Stimulated activated CD8-positive, alpha-beta memory T cell treated with anti-CD3 and anti-CD28 coated beads, Interleukin-15, amount 100 ng/mL, for 24 hours (primary cell): ENCODE measurements around the gene SLC25A21.

Source experiments
- DNase-seq: peaks from one replicate; pipeline ENCODE4 v3.0.0-alpha.2; 2020; ENCODE audit warnings: low read depth

Gene SLC25A21

DNA sequence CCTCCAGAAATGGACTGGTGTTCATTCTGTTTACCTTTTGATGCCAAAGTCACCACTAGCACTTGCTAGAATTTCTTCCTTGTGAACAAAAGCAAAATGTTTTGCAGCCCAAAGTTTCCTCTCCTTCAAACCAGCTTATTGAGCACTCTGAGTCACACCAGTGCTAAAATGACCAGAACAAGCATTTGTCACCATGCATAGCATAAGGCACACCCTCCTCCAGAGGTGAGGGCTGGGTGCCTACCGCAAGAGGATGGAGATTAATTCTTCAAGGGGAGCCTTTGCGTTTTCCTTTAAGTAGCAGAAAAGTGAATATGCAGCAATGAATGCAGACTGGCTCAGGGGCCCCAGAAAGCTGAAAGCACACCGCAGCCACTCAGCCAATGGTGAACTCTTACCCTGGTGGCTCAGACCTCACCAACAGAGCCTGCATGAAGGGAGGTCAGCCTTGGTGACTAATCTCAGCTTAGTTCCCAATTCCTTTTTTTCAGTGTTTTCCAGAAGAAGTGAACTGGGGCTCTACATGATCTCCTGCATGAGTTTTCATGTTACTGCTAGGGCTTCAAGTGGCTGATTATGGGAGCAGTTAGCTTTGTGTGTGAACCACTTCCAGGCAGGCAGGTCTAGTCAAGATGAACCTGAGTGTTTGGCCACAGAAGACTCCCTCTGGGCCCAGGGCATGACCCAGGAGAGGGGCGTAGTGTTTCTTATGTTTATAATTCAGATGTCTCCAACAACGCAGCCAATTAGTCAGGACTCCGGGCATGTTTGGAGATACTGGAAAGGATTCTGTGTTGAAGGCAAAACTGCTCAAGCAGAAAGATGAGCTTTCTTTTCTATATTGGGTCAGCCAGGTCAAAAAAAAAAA lies 414.4 kb downstream of the SLC25A21 start:
- DNase-seq, result no peak

DNA sequence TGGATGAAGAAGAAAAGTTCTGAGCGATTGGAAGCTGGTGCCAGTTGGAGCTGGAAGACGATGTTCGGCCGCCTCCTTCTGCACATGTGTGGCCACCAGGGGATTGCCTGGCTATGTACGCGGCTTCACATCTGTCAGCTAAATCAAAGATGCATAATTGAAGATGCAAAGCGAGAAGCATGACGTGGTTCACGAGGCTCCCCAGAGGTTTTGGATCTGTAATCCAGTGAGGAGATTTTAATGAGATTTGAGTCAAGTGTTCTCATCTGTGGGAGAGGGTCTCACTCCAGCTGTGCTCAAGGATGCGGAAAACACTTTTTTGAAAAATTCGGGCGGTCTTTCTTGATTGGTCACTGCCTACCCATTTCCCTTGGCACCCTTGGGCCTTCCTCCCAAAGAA lies 416.2 kb downstream of the SLC25A21 start:
- no peak for DNase-seq

DNA sequence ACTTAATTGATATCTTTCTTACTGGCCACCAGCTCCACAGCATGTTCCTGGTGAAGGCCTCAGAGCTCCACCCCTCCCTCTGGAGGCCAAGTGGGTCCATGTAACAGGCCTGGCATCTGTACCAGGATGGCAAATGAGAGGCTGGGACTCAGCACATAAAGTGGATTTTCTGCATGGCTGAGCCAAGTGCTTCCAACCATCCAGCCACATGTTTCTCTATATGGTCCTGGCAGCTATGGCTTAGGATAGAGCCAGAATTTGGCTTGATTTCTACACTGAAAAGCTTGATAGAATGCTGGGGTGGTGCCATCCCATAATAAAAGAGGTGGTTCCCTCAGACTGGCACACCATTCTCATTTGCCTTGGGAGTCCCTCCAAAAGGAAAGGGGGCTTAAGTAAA lies 416.6 kb downstream of the SLC25A21 start:
- DNase-seq, result no peak

GRCh38 chr14:36751920-36752319 lies 420.5 kb downstream of the SLC25A21 start:
- DNase-seq, result no peak

- DNase-seq, result no peak
Measured at GRCh38 chr14:36751106-36751505, 421.3 kb downstream of the SLC25A21 start.

- no peak for DNase-seq
Measured at GRCh38 chr14:36750244-36750643, 422.2 kb downstream of the SLC25A21 start.

DNA sequence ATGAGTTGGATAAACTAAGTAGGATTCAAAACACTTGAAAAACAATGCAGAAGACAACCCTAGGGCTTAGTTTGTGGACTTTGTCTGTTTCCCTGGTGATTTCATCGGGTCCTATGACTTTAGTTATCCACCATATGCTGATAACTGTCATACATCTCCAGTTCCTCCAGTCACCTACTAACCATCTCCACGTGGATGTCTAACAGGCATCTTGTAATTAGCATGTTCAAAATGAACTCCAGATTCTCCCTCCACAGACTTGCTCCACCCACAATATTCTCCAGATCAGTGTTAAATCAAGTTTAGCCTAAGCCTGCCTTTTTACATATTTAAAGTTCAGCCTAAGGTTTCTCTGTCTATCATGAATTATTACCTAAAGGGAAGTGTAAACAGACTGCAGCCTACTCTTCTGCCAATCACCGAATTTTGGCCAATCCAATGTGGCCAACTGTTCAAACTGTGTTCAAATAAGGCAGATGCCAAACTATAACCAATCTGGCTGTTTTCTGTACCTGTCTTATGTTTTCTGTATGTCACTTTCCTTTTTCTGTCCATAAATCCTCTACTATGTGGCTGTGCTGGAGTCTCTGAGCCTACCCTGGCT lies 423.7 kb downstream of the SLC25A21 start:
- no peak for DNase-seq

DNA sequence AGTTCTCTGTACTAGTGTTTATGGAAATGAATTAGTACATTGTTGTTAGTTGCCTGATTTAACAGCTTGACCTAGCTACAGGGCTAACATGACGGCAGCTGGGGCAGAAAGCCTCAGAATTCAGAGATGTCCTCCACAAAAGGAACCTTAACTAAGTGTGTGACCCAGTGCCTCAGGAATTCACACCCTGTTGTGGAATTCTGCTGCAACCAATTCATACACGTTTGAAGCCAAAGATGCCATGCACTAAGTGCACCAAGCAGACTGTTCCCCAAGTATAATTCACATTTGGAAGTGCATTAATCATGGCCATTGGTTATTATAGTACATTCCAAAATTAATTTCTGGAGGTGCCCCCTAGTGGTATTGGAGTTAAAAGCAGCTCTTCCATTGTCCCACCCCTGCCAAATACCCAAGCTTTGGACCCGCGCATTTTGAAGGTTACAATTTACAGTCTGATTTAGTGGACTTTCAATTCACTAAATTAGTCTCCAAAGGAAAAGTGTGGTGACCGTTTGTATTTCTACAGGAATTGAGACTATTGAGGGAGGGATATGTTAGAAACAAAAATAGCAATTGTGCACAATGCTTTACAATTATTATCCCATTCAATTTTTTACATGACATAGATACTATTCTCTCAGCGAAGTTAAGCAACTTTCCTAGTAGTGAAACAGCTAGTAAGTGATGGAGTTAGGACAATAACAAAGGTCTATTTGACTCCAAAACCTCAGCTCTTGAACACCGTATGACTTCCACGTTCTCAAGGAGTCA lies 424.8 kb downstream of the SLC25A21 start:
- DNase-seq, result no peak

DNA sequence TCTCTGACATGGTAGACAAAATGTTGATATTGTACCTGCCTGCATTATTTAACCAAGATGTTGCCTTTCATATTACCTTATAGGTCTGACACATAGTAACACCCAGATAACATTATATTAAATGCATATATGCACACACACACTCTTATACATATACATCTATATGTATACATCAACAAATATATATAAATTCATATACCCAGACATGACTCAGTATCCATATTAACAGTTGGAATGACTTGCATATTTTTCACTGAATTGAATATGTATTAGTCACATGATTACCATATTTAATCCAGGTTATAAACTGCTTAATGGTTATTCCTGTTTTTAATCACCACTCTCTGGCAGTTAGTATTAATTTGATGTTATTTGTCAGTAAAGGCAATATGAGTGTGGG lies 425.5 kb downstream of the SLC25A21 start:
- no peak for DNase-seq

GRCh38 chr14:36741858-36742257 lies 430.5 kb downstream of the SLC25A21 start:
- DNase-seq, result no peak

DNA sequence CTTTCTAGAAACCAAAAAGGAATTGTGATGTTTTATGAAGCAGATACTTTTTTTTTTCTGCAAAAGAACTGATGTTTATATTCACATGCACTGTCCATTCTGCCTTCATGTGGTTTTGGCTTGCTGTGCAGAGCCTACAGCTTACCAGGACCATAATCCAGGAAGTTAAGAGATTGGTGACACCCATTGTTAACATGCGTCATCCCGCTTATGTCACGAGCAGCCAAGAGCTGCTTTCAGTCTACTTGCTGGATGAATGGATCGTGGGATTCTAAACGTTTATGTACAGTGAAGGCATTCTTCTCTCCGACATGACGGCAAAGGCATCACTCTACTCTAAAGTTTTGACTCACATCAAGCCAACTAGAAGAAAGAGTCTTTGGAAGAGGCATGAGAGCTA lies 434.1 kb downstream of the SLC25A21 start:
- no peak for DNase-seq

DNA sequence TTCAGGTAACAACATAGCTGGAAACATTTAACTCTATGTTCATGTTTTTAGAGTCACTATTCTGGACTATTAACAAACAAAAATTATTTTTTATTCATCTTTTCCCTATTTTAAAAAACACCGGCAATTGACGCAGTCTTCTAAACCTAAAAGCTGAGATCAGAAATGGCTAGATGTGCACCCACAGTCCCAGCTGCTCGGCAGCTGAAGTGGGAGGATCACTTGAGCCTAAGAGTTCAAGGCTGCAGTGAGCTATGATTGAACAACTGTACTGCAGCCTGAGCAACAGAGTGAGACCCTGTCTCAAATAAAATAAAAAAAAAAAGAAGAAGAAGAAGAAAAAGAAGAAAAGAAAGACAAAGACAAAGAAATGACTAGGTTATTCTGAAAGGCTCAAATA lies 446.3 kb downstream of the SLC25A21 start:
- no peak for DNase-seq

DNA sequence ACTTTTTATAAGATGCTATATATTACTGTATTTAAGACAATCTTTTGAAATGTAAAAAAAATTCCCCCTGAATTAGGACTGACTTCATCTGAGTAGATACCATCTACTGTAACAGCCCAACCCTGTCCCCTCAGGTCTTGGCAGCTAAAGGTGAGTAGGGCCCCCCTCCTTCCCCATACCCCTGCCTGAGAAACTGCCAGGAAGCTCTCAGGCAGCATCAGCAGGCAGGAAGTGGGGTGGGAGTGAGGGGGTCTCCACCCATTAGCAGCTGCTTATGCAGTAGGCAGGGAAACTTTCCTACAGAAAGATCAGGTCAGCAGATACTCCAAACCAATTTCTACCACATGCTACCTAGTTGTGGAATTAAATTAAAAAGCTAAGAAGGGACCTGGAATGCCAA lies 448.2 kb downstream of the SLC25A21 start:
- no peak for DNase-seq

- no peak for DNase-seq
Measured at GRCh38 chr14:36723530-36723929, 448.9 kb downstream of the SLC25A21 start.

- no peak for DNase-seq
Measured at GRCh38 chr14:36721877-36722276, 450.5 kb downstream of the SLC25A21 start.

GRCh38 chr14:36720657-36721056 lies 451.7 kb downstream of the SLC25A21 start:
- no peak for DNase-seq

GRCh38 chr14:36719823-36720222 lies 452.6 kb downstream of the SLC25A21 start:
- DNase-seq, result no peak

DNA sequence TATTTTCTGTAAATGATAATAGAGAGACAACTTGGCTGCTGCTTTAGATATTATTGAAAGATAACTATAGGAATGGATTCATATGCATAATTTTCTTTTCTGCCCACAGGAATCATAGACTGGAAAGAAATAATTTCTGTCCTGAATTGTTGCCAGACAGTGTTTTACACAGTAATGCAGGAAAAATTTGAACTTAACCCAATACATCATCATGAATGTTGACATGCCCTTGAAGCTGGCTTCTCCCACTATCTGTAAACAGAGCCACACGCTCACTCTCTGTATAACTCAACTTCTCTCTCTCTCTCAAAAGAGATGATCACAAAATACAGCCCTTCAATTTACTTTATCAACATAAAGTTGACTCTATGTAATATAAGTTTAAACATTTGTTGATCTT lies 454.2 kb downstream of the SLC25A21 start:
- DNase-seq, result no peak

GRCh38 chr14:36717363-36717762 lies 455.0 kb downstream of the SLC25A21 start:
- no peak for DNase-seq

DNA sequence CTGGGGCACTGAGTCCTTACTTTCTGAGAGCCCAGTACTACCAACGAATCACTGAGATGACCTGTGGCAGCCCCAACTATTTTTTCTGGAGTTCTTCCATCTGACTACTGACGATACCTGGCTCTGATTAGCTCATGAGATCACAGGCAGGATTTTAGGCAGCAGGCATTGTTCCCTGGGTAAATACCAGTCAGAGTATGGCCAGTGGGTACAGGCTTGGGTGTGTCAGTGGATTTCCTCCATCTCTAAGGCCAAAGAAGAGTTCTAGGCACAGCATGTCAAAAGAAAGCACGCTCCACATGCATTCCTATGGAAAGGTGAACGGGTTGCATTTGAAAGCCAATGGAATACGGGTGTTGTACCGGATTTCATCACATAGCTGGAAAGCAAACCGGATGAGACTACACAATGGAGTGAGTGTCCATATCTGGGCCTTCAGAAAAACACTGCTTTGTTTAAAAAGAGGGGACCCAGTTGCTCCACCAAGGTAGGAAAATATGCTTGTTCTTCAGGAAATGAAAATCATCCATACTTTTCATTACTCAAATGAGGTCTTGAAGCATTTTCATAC lies 455.7 kb downstream of the SLC25A21 start:
- no peak for DNase-seq

DNA sequence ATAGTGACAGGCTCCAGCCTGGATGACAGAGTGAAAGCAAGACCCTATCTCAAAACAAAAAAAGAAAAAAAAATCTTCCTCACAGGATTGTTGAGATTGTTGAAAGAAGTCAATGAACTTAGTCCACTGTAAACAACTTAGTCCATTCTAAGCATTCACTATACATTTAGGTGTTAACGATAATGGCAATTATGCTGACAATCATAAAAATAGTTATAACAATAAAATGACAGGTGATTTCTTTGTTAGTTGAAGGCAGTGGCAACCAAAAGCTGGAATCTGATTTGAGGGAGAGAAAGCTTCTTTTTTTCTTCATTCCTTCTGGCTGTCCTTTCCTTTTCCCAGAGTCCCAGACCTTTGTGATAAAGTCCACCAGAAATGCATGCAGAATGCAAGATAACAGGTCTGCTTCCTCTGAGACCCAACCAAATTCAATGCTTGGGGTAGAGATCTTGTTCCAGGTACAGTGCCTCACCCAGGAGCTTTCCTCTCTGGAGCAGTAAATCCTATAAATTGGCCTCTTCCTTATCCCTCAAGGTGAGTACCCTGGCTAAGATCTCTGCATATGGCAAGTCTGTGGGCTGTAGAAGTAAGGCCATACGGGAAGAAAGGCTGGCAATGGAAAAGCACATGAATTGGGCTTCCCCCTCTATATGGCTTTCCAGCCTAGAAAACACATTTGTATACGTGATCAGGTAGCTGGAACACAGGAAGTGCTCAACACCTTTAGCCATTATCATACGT lies 458.3 kb downstream of the SLC25A21 start:
- no peak for DNase-seq

GRCh38 chr14:36707570-36707969 lies 464.8 kb downstream of the SLC25A21 start:
- DNase-seq, result no peak
